ENCODE results near the gene SENP3. TPM values are rescaled to one million over a fixed set of nuclear protein-coding genes. Genes with fewer than 3 reads are reported as not detected.

The SENP3 gene
- total RNA-seq, 1 experiment from 2014 or later: 30.2 TPM

GRCh38 chr17:7574176-7574953 is 12.6 kb downstream of the SENP3 start:
- Histone ChIP-seq H3K9me3 (no peaks in the 10 kb centered on the region), H3K27me3 (replicated peaks; ENCODE audit: control insufficient read depth, insufficient read depth, low read length) (no peaks in the 10 kb centered on the region), H3K4me1 (peaks cover 15% of the 10 kb centered on the region), H3K36me3 (ENCODE audit: control insufficient read depth, insufficient read depth, low read length) (no peaks in the 10 kb centered on the region; the same call in 1 of the 2 replicates), H3K4me3 (ENCODE audit: low read depth, low read length) (peak overlapping the region; percentile 98)
- TF ChIP-seq CTCF (IDR thresholded peaks at IDR 0.05; ENCODE audit: insufficient read depth in 1 of 2, low read depth in 1 of 2, low read length in 1 of 2, severe bottlenecking in 1 of 2, unreplicated experiment in 1 of 2): no peak
- TSS peak; percentile 12 for BruUV-seq (replicated peaks)
- Mint-ChIP-seq H3K4me3 (ENCODE audit: unreplicated experiment) (peak overlapping the region; percentile 92), H3K27me3 (ENCODE audit: insufficient read depth, unreplicated experiment) (no peaks in the 10 kb centered on the region), H3K27ac (ENCODE audit: unreplicated experiment) (peak overlapping the region; percentile 99), H3K36me3 (ENCODE audit: insufficient read depth, unreplicated experiment) (peaks cover 71% of the 10 kb centered on the region), H3K9me3 (ENCODE audit: unreplicated experiment) (no peaks in the 10 kb centered on the region), H3K4me1 (ENCODE audit: low read depth, unreplicated experiment) (peaks cover 6% of the 10 kb centered on the region)
- no peak for DNase-seq
- intact Hi-C loops (cut with micrococcal nuclease; ENCODE audit: unreplicated experiment): loop anchor here (5.0 kb wide), 1 partner anchor 92 kb away; the partner anchor contains the start of genes POLR2A and SLC35G6
- ChIA-PET CTCF (no interaction called here), POLR2A (interaction anchor here (0.6 to 1.7 kb wide), 3 partner anchors 10 to 375 kb away, joined by 8 to 13 read pairs (median 13); partner anchors contain the start of genes MPDU1 and TMEM256)

- H3K4me3 ChIP-seq (ENCODE audit: low read depth, low read length): no peak overlapping the region
- ChIA-PET CTCF (no interaction called here), POLR2A (no interaction called here)
- Mint-ChIP-seq H3K27me3 (ENCODE audit: insufficient read depth, unreplicated experiment) (no peaks in the 10 kb centered on the region), H3K9me3 (ENCODE audit: unreplicated experiment) (no peaks in the 10 kb centered on the region), H3K4me3 (ENCODE audit: unreplicated experiment) (peak overlapping the region; percentile 92), H3K4me1 (ENCODE audit: low read depth, unreplicated experiment) (peaks cover 14% of the 10 kb centered on the region), H3K27ac (ENCODE audit: unreplicated experiment) (no peak overlapping the region), H3K36me3 (ENCODE audit: insufficient read depth, unreplicated experiment) (peaks cover 82% of the 10 kb centered on the region)
- H3K4me1 ChIP-seq: peaks cover 15% of the 10 kb centered on the region
- intact Hi-C loops (cut with micrococcal nuclease; ENCODE audit: unreplicated experiment): no loop called here
- DNase-seq: no peak
- H3K27me3 ChIP-seq (replicated peaks; ENCODE audit: control insufficient read depth, insufficient read depth, low read length): no peaks in the 10 kb centered on the region
- TF ChIP-seq CTCF (IDR thresholded peaks at IDR 0.05; ENCODE audit: insufficient read depth in 1 of 2, low read depth in 1 of 2, low read length in 1 of 2, severe bottlenecking in 1 of 2, unreplicated experiment in 1 of 2): no peak
- H3K9me3 ChIP-seq: no peaks in the 10 kb centered on the region
- H3K36me3 ChIP-seq (ENCODE audit: control insufficient read depth, insufficient read depth, low read length): no peaks in the 10 kb centered on the region; the same call in 1 of the 2 replicates
- no TSS peak for BruUV-seq (replicated peaks)
These were observed 13.8 kb downstream of the SENP3 start for GRCh38 chr17:7575481-7575883.

GRCh38 chr17:7575959-7576358 is 14.2 kb downstream of the SENP3 start:
- H3K36me3 ChIP-seq (ENCODE audit: control insufficient read depth, insufficient read depth, low read length): no peaks in the 10 kb centered on the region; the same call in 1 of the 2 replicates
- no peak for TF ChIP-seq CTCF (IDR thresholded peaks at IDR 0.05; ENCODE audit: insufficient read depth in 1 of 2, low read depth in 1 of 2, low read length in 1 of 2, severe bottlenecking in 1 of 2, unreplicated experiment in 1 of 2)
- POLR2A ChIA-PET: no interaction called here
- Mint-ChIP-seq H3K27me3 (ENCODE audit: insufficient read depth, unreplicated experiment) (no peaks in the 10 kb centered on the region), H3K27ac (ENCODE audit: unreplicated experiment) (no peak overlapping the region), H3K9me3 (ENCODE audit: unreplicated experiment) (no peaks in the 10 kb centered on the region), H3K4me3 (ENCODE audit: unreplicated experiment) (no peak overlapping the region), H3K36me3 (ENCODE audit: insufficient read depth, unreplicated experiment) (peaks cover 87% of the 10 kb centered on the region), H3K4me1 (ENCODE audit: low read depth, unreplicated experiment) (peaks cover 17% of the 10 kb centered on the region)
- peaks cover 15% of the 10 kb centered on the region for H3K4me1 ChIP-seq
- CTCF ChIA-PET: no interaction called here
- DNase-seq: no peak
- no peak overlapping the region for H3K4me3 ChIP-seq (ENCODE audit: low read depth, low read length)
- BruUV-seq (replicated peaks): no TSS peak
- H3K27me3 ChIP-seq (replicated peaks; ENCODE audit: control insufficient read depth, insufficient read depth, low read length): no peaks in the 10 kb centered on the region
- no peaks in the 10 kb centered on the region for H3K9me3 ChIP-seq
- intact Hi-C loops (cut with micrococcal nuclease; ENCODE audit: unreplicated experiment): no loop called here

Data from Caco-2 (cell line).